Muscle layer of colon (tissue), 2 donors: ENCODE measurements around the gene PI4K2A.

ENCODE experiments used
- H3K27ac ChIP-seq: one replicate; pipeline ENCODE4 v1.7.0; 2013; ENCODE audit warnings: low read depth, mild to moderate bottlenecking, low read length, moderate library complexity
- H3K27me3 ChIP-seq, 2 donors: one replicate each; pipeline ENCODE4 v1.7.0; 2013; ENCODE audit warnings: low read length in 2 of 2, mild to moderate bottlenecking in 2 of 2; ENCODE audit not compliant: insufficient read depth in 2 of 2, control insufficient read depth in 1 of 2
- H3K36me3 ChIP-seq: one replicate; pipeline ENCODE4 v1.7.0; 2013; ENCODE audit warnings: mild to moderate bottlenecking, low read length; ENCODE audit not compliant: insufficient read depth
- H3K4me1 ChIP-seq: one replicate; pipeline ENCODE4 v1.7.0; 2013; ENCODE audit warnings: mild to moderate bottlenecking, low read length; ENCODE audit not compliant: insufficient read depth
- H3K4me3 ChIP-seq, 2 donors: one replicate each; pipeline ENCODE4 v1.7.0; 2013; ENCODE audit warnings: low read length in 2 of 2, low read depth in 1 of 2, mild to moderate bottlenecking in 1 of 2, moderate library complexity in 1 of 2
- H3K9ac ChIP-seq: one replicate; pipeline ENCODE4 v1.7.0; 2013; ENCODE audit warnings: low read length
- H3K9me3 ChIP-seq: one replicate; pipeline ENCODE4 v1.7.0; 2013; ENCODE audit warnings: mild to moderate bottlenecking, low read length
- donor health status: abdominal sarcoma.
- donor health status: Adenocarcinoma of cecum.

The PI4K2A gene

GRCh38 chr10:97713339-97713825, 72.9 kb downstream of the PI4K2A start, which contains the start of gene MARVELD1:
Gene MARVELD1 (plus strand): TSS chr10:97713730. CDS start chr10:97713877, 147 bp downstream.
- H3K9me3 ChIP-seq = no peaks in the 10 kb centered on the region
- H3K36me3 ChIP-seq = peaks cover 28% of the 10 kb centered on the region
- peak within 1 kb of the TSS; percentile 98 for H3K9ac ChIP-seq
- H3K4me3 ChIP-seq = peak within 1 kb of the TSS; percentile 81 to 94
- H3K27me3 ChIP-seq = no peaks in the 10 kb centered on the region
- peak within 1 kb of the TSS; percentile 96 for H3K27ac ChIP-seq
- H3K4me1 ChIP-seq = peaks cover 60% of the 10 kb centered on the region

- Histone ChIP-seq H3K36me3 (peaks cover 33% of the 10 kb centered on the region), H3K27ac (peak overlapping the region; percentile 96), H3K4me1 (peaks cover 60% of the 10 kb centered on the region), H3K4me3 (peak overlapping the region; percentile 81 to 94), H3K9me3 (no peaks in the 10 kb centered on the region), H3K9ac (peak overlapping the region; percentile 98), H3K27me3 (no peaks in the 10 kb centered on the region)
Observed at GRCh38 chr10:97713826-97714400, 73.4 kb downstream of the PI4K2A start.

DNA sequence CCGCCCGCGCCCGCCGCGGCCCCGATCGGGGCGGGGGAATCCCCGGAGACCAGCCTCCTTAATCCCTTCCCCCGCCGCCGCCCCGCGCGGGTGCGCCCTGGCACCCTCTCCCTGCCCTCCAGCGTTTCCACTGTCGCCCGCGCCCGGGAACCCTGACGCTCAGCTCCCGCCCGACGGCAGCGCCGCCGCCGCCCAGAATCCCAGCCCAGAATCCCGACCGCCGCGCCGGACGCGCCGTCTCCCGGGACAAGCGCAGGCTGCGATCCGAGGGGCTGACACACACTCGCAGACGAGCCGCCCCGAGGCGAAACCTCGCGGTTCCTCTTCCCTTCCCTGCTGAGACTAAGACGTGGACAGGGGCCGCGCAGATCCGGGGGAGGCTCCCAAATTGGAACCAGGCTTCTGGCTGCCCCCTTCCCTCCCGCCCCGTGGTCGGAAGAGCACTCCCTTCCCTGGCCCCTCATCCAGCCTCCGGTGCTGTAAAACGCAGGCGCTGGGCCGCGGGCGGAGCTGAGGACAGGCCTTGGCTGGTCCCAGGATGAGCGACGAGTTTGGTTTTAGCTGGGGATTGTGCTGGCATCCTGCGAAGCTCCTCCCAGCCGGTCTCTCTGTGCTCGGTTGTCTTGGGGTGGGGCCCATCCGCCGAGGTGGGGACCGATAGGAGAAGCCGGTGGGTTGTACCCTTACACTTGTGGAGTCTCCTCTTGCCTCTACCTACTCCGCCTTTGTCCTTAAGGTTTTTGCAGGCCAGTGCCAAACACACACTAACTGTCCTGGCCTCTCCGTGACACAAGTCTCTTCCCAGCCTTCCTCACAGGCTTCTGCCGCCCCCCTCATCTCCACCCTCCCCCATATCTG, 74.2 kb downstream of the PI4K2A start:
- H3K9ac ChIP-seq = peak overlapping the region; percentile 98
- H3K4me1 ChIP-seq = peaks cover 60% of the 10 kb centered on the region
- no peaks in the 10 kb centered on the region for H3K27me3 ChIP-seq
- H3K9me3 ChIP-seq = no peaks in the 10 kb centered on the region
- H3K36me3 ChIP-seq = peaks cover 39% of the 10 kb centered on the region
- peak overlapping the region; percentile 81 to 94 for H3K4me3 ChIP-seq
- peak overlapping the region; percentile 96 for H3K27ac ChIP-seq

DNA sequence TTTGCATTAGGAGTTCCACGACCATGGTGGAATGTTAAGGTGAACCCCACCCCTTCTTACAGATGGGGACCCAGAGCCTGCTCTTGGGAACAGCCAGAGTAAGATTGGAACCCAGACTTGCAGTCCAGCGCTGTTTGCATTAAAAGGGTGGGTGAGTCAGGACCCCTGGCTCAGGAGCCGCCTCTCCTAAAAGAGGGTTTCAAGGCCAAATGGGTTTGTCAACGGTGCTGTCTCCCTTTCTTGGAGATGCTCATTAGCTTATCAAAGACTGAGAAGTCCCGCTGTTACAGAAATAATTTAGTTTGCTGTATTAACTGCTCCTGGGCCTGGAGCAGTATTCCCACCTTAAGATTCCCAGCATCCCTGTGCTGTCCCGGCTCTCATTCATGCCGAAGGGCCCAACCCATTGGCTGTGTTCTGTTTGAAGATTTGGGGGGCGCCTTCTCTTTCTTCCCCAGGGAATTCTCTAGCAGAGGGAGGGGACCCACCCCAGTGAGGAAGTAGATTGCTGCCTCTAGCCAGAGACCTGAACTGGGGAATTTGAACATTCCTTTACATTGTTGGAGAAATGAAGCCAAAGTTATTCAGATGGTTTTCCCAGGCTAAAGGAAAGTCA, 74.9 kb downstream of the PI4K2A start:
- Histone ChIP-seq H3K4me3 (peak overlapping the region; percentile 81 to 94), H3K9me3 (no peaks in the 10 kb centered on the region), H3K4me1 (peaks cover 58% of the 10 kb centered on the region), H3K27ac (peak overlapping the region; percentile 96), H3K9ac (peak overlapping the region; percentile 98), H3K36me3 (peaks cover 39% of the 10 kb centered on the region), H3K27me3 (no peaks in the 10 kb centered on the region)

DNA sequence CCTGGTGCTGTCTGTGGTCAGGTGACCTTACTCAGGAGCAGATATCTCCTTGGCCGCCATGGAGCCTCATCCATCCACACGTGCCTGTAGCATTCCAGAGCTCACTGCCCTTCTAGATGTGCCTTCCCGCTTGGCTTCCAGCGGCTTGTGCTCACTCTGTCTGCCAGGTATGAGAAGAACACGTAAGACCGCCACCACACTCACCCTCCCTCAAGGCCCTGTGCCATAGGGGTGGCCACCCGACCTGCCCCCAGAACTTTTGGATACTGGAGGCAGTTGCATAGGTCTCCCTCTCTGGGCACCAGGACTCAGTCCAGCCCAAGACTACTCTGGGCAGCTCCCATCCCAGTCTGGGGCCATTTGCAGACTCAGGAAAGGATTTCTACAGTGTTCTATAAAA, 77.2 kb downstream of the PI4K2A start:
- peaks cover 57% of the 10 kb centered on the region for H3K4me1 ChIP-seq
- no peak overlapping the region for H3K4me3 ChIP-seq

GRCh38 chr10:97718178-97718577, 77.7 kb downstream of the PI4K2A start:
- Histone ChIP-seq H3K9ac (no peak overlapping the region), H3K4me3 (peak overlapping the region in 1 of 2 donors; percentile 6), H3K36me3 (peaks cover 48% of the 10 kb centered on the region), H3K27me3 (no peaks in the 10 kb centered on the region), H3K9me3 (no peaks in the 10 kb centered on the region), H3K27ac (peak overlapping the region; percentile 19), H3K4me1 (peaks cover 52% of the 10 kb centered on the region)

More for the DNA sequence above, 77.2 kb downstream of the PI4K2A start:
- Histone ChIP-seq H3K27me3 (no peaks in the 10 kb centered on the region), H3K27ac (no peak overlapping the region), H3K9ac (no peak overlapping the region), H3K36me3 (peaks cover 48% of the 10 kb centered on the region), H3K9me3 (no peaks in the 10 kb centered on the region)

DNA sequence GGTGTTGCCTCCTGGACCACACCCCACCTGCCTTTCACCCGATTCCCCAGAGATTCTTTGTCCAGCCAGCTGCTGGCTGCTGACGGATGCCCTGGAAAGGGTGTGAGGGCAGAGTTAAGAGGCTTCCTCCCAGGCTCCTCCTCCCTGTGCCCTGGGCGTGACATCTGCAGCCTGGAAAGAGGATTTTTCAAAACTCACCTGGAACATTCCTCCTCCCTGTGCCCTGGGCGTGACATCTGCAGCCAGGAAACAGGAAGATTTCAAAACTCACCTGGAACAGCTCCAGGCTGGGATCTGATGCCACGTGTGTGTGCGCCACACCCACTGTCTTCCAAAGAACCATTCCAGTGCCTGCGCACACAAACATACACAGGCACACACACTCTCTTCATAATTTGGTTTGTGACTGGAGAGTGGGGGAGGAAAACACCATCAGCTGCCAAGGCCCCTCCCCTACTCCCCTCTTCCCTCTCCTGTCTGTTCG, 78.2 kb downstream of the PI4K2A start:
- Histone ChIP-seq H3K27me3 (no peaks in the 10 kb centered on the region), H3K9ac (no peak overlapping the region), H3K27ac (peak overlapping the region; percentile 19)

GRCh38 chr10:97719602-97720001, 79.1 kb downstream of the PI4K2A start:
- no peak overlapping the region for H3K9ac ChIP-seq
- peaks cover 51% of the 10 kb centered on the region for H3K4me1 ChIP-seq
- H3K36me3 ChIP-seq = peaks cover 48% of the 10 kb centered on the region
- no peak overlapping the region for H3K4me3 ChIP-seq
- H3K27me3 ChIP-seq = no peaks in the 10 kb centered on the region
- H3K9me3 ChIP-seq = no peaks in the 10 kb centered on the region
- H3K27ac ChIP-seq = peak overlapping the region; percentile 56

More for the DNA sequence above, 78.2 kb downstream of the PI4K2A start:
- Histone ChIP-seq H3K4me3 (peak overlapping the region in 1 of 2 donors; percentile 6), H3K9me3 (no peaks in the 10 kb centered on the region), H3K36me3 (peaks cover 48% of the 10 kb centered on the region), H3K4me1 (peaks cover 51% of the 10 kb centered on the region)

GRCh38 chr10:97721871-97722780, 81.7 kb downstream of the PI4K2A start:
- H3K4me3 ChIP-seq = no peak overlapping the region

DNA sequence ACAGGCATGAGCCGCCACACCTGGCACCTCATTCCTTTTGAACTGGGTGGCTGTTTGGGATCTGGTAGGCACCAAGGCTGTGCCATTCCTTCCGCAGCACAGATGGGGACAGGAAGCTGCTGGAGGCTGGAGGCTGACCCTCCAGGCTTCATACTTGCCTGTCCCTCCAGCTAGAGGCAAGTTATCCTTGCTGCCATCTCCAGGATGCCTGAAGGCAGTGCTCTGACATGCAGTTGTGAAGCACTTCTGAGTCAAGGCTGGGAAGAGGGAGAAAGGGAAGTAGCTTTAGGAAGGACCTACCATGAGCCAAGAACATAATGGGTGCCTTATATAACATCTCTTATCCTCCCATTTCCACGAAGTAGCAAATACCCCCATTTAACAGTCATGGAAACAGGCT, 82.5 kb downstream of the PI4K2A start:
- Histone ChIP-seq H3K4me1 (peaks cover 28% of the 10 kb centered on the region), H3K9ac (no peak overlapping the region), H3K36me3 (peaks cover 24% of the 10 kb centered on the region), H3K9me3 (no peaks in the 10 kb centered on the region), H3K4me3 (no peak overlapping the region), H3K27ac (no peak overlapping the region), H3K27me3 (no peaks in the 10 kb centered on the region)

More at GRCh38 chr10:97721871-97722780, 81.7 kb downstream of the PI4K2A start:
- H3K9me3 ChIP-seq = no peaks in the 10 kb centered on the region
- H3K27ac ChIP-seq = no peak overlapping the region
- no peaks in the 10 kb centered on the region for H3K27me3 ChIP-seq
- peaks cover 33% of the 10 kb centered on the region for H3K36me3 ChIP-seq
- no peak overlapping the region for H3K9ac ChIP-seq
- peaks cover 36% of the 10 kb centered on the region for H3K4me1 ChIP-seq
